ENCODE results near the gene PIK3IP1. TPM values are rescaled to one million over a fixed set of nuclear protein-coding genes. Genes with fewer than 3 reads are reported as not detected.

Gene PIK3IP1
- total and polyA plus RNA-seq, 2 of the 8 experiments (the other 6 are each of a cell fraction or from before 2014, with no cell fraction given), result 1.00 to 1.3 TPM

DNA sequence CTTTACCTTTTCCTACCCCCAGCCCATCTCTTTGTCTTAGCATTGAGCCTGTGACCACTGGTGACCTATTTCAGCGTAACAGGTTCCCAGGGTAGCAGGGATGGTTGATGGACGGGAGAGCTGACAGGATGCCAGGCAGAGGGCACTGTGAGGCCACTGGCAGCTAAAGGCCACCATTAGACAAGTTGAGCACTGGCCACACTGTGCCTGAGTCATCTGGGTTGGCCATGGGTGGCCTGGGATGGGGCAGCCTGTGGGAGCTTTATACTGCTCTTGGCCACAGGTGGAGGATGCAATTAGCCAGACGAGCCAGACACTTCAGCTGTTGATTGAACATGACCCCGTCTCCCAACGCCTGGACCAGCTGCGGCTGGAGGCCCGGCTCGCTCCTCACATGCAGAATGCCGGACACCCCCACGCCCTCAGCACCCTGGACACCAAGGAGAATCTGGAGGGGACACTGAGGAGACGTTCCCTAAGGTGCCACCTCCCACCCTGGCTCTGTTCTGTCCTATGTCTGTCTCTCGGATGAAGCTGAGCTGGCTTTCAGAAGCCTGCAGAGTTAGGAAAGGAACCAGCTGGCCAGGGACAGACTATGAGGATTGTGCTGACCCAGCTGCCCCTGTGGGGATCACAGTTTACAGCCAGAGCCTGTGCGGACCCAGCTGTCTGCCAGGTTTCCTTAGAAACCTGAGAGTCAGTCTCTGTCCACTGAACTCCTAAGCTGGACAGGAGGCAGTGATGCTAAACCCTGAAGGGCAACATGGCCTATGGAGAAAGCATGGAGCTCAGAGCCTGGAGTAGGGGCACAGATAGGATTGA lies 29.8 kb downstream of the PIK3IP1 start:
- H4K20me1 ChIP-seq (replicated peaks in 1 of 2; ENCODE audit: control insufficient read depth in 1 of 2, insufficient read depth in 2 of 2, low read length in 2 of 2), result peaks cover 0 to 7% of the 10 kb centered on the region in 2 experiments
- H3K4ac ChIP-seq (replicated peaks; ENCODE audit: insufficient read length, low read depth, low read length), result no peak overlapping the region
- H3K14ac ChIP-seq (ENCODE audit: insufficient read length), result no peak overlapping the region
- H3K4me2 ChIP-seq (ENCODE audit: insufficient read depth in 1 of 2, low read depth in 2 of 2, low read length in 2 of 2), result no peak overlapping the region
- no peak overlapping the region for H4K91ac ChIP-seq (replicated peaks; ENCODE audit: insufficient read length, low read length)
- FAIRE-seq (no peak), DNase-seq (ENCODE audit: low read depth in 1 of 2, low spot score in 2 of 2) (no peak)
- POLR2A ChIA-PET (ENCODE audit: partially characterized antibody), result interaction anchor here (0.6 to 1.6 kb wide), 5 partner anchors 9 to 929 kb away, joined by 3 to 5 read pairs (median 4); no protein-coding TSS in a partner anchor
- WGBS, 2 experiments (ENCODE audit: extremely low coverage in 1 of 2, insufficient coverage in 1 of 2, insufficient read length in 1 of 2, insufficient replicate concordance in 2 of 2, low coverage in 1 of 2, low lambda C conversion rate in 2 of 2, missing lambda C conversion rate in 1 of 2), result 89% methylated on average over 13 of the region's 13 CpGs; no CpG with 5 or more reads in 1 of the 2 experiments
- H3K9me3 ChIP-seq (ENCODE audit: insufficient read depth in 2 of 2, low read depth in 1 of 2, low read length in 1 of 2), result no peaks in the 10 kb centered on the region
- H3K27me3 ChIP-seq (replicated peaks in 1 of 4; ENCODE audit: control insufficient read depth in 3 of 4, extremely low read depth in 1 of 4, insufficient read depth in 3 of 4, low read length in 3 of 4), result no peaks in the 10 kb centered on the region
- no peak overlapping the region for H2AK5ac ChIP-seq (ENCODE audit: low read depth, low read length)
- no peaks in the 10 kb centered on the region for H3K79me2 ChIP-seq (ENCODE audit: control insufficient read depth in 1 of 2, insufficient read depth in 2 of 2, low read length in 2 of 2)
- H4K5ac ChIP-seq (ENCODE audit: insufficient read length, low read depth, low read length), result no peak overlapping the region
- peaks cover 0 to 38% (median 15%) of the 10 kb centered on the region in 4 experiments; a peak in 6 of 8 replicates for H3K36me3 ChIP-seq (ENCODE audit: control insufficient read depth in 2 of 4, insufficient read depth in 4 of 4, low read length in 3 of 4)
- H3K23ac ChIP-seq (ENCODE audit: insufficient read length), result no peak overlapping the region
- H2BK120ac ChIP-seq (replicated peaks; ENCODE audit: low read depth, low read length), result no peak overlapping the region
- H3K23me2 ChIP-seq (ENCODE audit: low read depth, low read length), result no peaks in the 10 kb centered on the region; the same call in 1 of the 2 replicates
- TF ChIP-seq GTF2F1 (IDR thresholded peaks at IDR 0.05; ENCODE audit: borderline replicate concordance, low read depth, low read length), result no peak
- TF ChIP-seq POLR2A (IDR thresholded peaks at IDR 0.05; ENCODE audit: control extremely low read depth in 1 of 2, low read depth in 2 of 2, low read length in 2 of 2), result no peak
- no peak for TF ChIP-seq SAP30 (IDR thresholded peaks at IDR 0.05; ENCODE audit: insufficient read depth, insufficient replicate concordance, low read length)
- TF ChIP-seq BCL11A (IDR thresholded peaks at IDR 0.05; ENCODE audit: low read depth in 2 of 2, low read length in 2 of 2), result no peak
- no peak for TF ChIP-seq TAF1 (IDR thresholded peaks at IDR 0.05; ENCODE audit: low read depth, low read length)
- TF ChIP-seq SP4 (IDR thresholded peaks at IDR 0.05; ENCODE audit: low read length), result no peak
- H2BK20ac ChIP-seq (ENCODE audit: low read length), result no peak overlapping the region
- no peak overlapping the region for H2BK12ac ChIP-seq (ENCODE audit: low read depth, low read length)
- no peak overlapping the region for H2BK15ac ChIP-seq (ENCODE audit: low read length)
- H3K56ac ChIP-seq (replicated peaks; ENCODE audit: insufficient read length, low read depth, low read length), result no peak overlapping the region
- CTCF ChIA-PET (ENCODE audit: partially characterized antibody), result interaction anchor here (1.3 to 12.1 kb wide), 3 partner anchors 9 to 15 kb away, joined by 4 to 122 read pairs (median 8); no protein-coding TSS in a partner anchor
- H3K4me3 ChIP-seq (ENCODE audit: extremely low read depth in 1 of 4, insufficient read depth in 2 of 4, low read depth in 3 of 4, low read length in 4 of 4), result no peak overlapping the region
- H3K27ac ChIP-seq (ENCODE audit: low read depth, low read length), result no peak overlapping the region
- no peak overlapping the region for H3K18ac ChIP-seq (ENCODE audit: extremely low read depth, low read length)
- no peak overlapping the region for H3K9ac ChIP-seq (replicated peaks in 1 of 4; ENCODE audit: extremely low read depth in 1 of 4, low read depth in 3 of 4, low read length in 3 of 4)
- no peak overlapping the region for H2BK5ac ChIP-seq (ENCODE audit: low read depth, low read length)
- no peaks in the 10 kb centered on the region; the same call in none of the 2 replicates for H3K79me1 ChIP-seq (ENCODE audit: low read depth, low read length)
- no peak overlapping the region for H4K8ac ChIP-seq (ENCODE audit: extremely low read depth, insufficient read depth, low read length)
- H3K4me1 ChIP-seq (replicated peaks in 1 of 4; ENCODE audit: control insufficient read depth in 3 of 4, insufficient read depth in 4 of 4, low read length in 3 of 4), result no peaks in the 10 kb centered on the region
- no peak overlapping the region for H2AFZ ChIP-seq (ENCODE audit: low read length)
